PC-3 (cell line): Measurements from ENCODE around the gene SMG6. TPM values are rescaled to one million over a fixed set of nuclear protein-coding genes. Genes with fewer than 3 reads are reported as not detected.

Experiments
- ATAC-seq: fragments of 200-7000 bp; cut with Tn5 transposase; 2 replicates; pipeline ENCODE4 v1.9.1; 2020; ENCODE audit warnings: mild to moderate bottlenecking, moderate library complexity
- BruUV-seq: library from RNA; stranded (reverse); fragments of 400-500 nt; replicated peaks from 2 replicates; lab custom pipeline; 2021; lab: Mats Ljungman, UMichigan
- CTCF ChIA-PET: fragments of 300-600 bp; sonication (Branson Sonifier 250); formaldehyde crosslinking; loops from one replicate; lab custom pipeline; 2022; ENCODE audit warnings: antibody characterized with exemption; lab: Charles Lee
- POLR2A ChIA-PET: fragments of 300-600 bp; sonication (Branson Sonifier 250); formaldehyde crosslinking; loops from one replicate; lab custom pipeline; 2022; ENCODE audit warnings: antibody characterized with exemption; ENCODE audit not compliant: unreplicated experiment; lab: Charles Lee
- DNase-seq: peaks from one replicate; pipeline ENCODE4 v3.0.0-alpha.2; 2015
- H2AFZ ChIP-seq: fragments of 300-600 bp; sonication (generic); 2 replicates; pipeline ENCODE4 v1.6.0; 2016; ENCODE audit warnings: antibody characterized with exemption, low read length
- H3F3A ChIP-seq: fragments of 300-600 bp; sonication (generic); one replicate; pipeline ENCODE4 v1.6.0; 2017; ENCODE audit warnings: antibody characterized with exemption, low read length, control low read depth, mild to moderate bottlenecking; ENCODE audit not compliant: unreplicated experiment
- H3K27ac ChIP-seq: fragments of 300-600 bp; sonication (generic); 2 replicates; pipeline ENCODE4 v1.5.1; 2016; ENCODE audit warnings: mild to moderate bottlenecking, low read length
- H3K27me3 ChIP-seq: fragments of 300-600 bp; sonication (generic); 2 replicates; pipeline ENCODE4 v1.6.1; 2016; ENCODE audit warnings: low read length, mixed read lengths
- H3K36me3 ChIP-seq: fragments of 300-600 bp; sonication (generic); 2 replicates; pipeline ENCODE4 v1.6.1; 2016; ENCODE audit warnings: low read depth, mixed run types, low read length, mixed read lengths
- H3K4me1 ChIP-seq: fragments of 300-600 bp; sonication (generic); 2 replicates; pipeline ENCODE4 v1.5.1; 2016; ENCODE audit warnings: low read length; ENCODE audit not compliant: insufficient read depth
- H3K4me2 ChIP-seq: fragments of 300-600 bp; sonication (generic); 2 replicates; pipeline ENCODE4 v1.6.0; 2016; ENCODE audit warnings: low read length
- H3K4me3 ChIP-seq: fragments of 300-600 bp; sonication (generic); 2 replicates; pipeline ENCODE4 v1.5.1; 2016; ENCODE audit warnings: mild to moderate bottlenecking, low read length, mixed read lengths
- H3K79me2 ChIP-seq: fragments of 300-600 bp; sonication (generic); 2 replicates; pipeline ENCODE4 v1.6.1; 2017; ENCODE audit warnings: low read length, mixed read lengths
- H3K9ac ChIP-seq: fragments of 300-600 bp; sonication (generic); 2 replicates; pipeline ENCODE4 v1.6.0; 2016; ENCODE audit warnings: mild to moderate bottlenecking, low read length
- H3K9me2 ChIP-seq: fragments of 300-600 bp; sonication (generic); replicated peaks from 2 replicates; pipeline ENCODE4 v1.6.1; 2016; ENCODE audit warnings: mixed run types, low read length, mixed read lengths
- H3K9me3 ChIP-seq: fragments of 300-600 bp; sonication (generic); 2 replicates; pipeline ENCODE4 v1.6.1; 2016; ENCODE audit warnings: low read length, mixed read lengths
- H4K20me1 ChIP-seq: fragments of 300-600 bp; sonication (generic); 2 replicates; pipeline ENCODE4 v1.6.1; 2016; ENCODE audit warnings: low read length, mixed read lengths
- EZH2 ChIP-seq: fragments of 300-600 bp; sonication (generic); IDR thresholded peaks from one replicate; pipeline ENCODE4 v1.6.1; 2017; ENCODE audit warnings: antibody characterized with exemption, mild to moderate bottlenecking, low read length; ENCODE audit not compliant: unreplicated experiment
- EZH2phosphoT487 ChIP-seq: fragments of 300-600 bp; sonication (generic); IDR thresholded peaks from 2 replicates; pipeline ENCODE4 v1.6.1; 2018; ENCODE audit warnings: mild to moderate bottlenecking, antibody characterized with exemption, low read length, borderline replicate concordance
- intact Hi-C: fragments of 100-400 bp; cut with micrococcal nuclease; formaldehyde crosslinking; loops from 2 replicates; pipeline ENCODE4 v1.9.0; 2023
- total RNA-seq: library from RNA; depleted of rRNA; stranded (reverse); fragments of >200 nt; gene quantifications from 2 replicates; pipeline ENCODE4 v1.2.3, GENCODE V29; 2014
- TF ChIP-seq, protein P1 (sequence below): fragments of 300-600 bp; sonication (generic); conservative IDR thresholded peaks from 2 replicates; pipeline ENCODE4 v1.5.1; 2017; ENCODE audit warnings: antibody characterized with exemption, low read depth, mild to moderate bottlenecking, low read length

Gene SMG6
- total RNA-seq, 1 experiment from 2014 or later, result 13.4 TPM

DNA sequence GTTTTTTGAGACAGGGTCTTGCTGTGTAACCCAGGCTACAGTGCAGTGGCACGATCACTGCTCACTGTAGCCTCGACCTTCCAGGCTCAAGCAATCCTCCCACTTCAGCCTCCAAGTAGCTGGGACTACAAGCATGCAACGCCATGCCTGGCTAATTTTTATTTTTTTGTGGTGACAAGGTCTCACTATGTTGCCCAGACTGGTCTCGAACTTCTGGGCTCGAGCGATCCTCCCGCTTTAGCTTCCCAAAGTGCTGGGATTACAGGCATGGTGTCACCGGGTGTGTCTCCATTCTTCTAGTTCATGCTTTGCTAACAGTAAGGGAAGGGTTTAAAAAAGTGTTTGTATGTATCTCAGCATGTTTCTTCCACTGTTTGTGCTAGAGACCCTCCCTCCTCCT is 146.9 kb downstream of the SMG6 start:
- TF ChIP-seq, protein P1, sequence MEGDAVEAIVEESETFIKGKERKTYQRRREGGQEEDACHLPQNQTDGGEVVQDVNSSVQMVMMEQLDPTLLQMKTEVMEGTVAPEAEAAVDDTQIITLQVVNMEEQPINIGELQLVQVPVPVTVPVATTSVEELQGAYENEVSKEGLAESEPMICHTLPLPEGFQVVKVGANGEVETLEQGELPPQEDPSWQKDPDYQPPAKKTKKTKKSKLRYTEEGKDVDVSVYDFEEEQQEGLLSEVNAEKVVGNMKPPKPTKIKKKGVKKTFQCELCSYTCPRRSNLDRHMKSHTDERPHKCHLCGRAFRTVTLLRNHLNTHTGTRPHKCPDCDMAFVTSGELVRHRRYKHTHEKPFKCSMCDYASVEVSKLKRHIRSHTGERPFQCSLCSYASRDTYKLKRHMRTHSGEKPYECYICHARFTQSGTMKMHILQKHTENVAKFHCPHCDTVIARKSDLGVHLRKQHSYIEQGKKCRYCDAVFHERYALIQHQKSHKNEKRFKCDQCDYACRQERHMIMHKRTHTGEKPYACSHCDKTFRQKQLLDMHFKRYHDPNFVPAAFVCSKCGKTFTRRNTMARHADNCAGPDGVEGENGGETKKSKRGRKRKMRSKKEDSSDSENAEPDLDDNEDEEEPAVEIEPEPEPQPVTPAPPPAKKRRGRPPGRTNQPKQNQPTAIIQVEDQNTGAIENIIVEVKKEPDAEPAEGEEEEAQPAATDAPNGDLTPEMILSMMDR, result no peak
- TF ChIP-seq EZH2 (no peak), EZH2phosphoT487 (no peak)
- no peaks in the 10 kb centered on the region for H3F3A ChIP-seq
- no peak overlapping the region for H2AFZ ChIP-seq
- H3K4me3 ChIP-seq, result no peak overlapping the region
- no peak overlapping the region for H3K27ac ChIP-seq
- DNase-seq, result no peak
- no peaks in the 10 kb centered on the region for H3K79me2 ChIP-seq
- POLR2A ChIA-PET, result interaction anchor here (0.6 kb wide), 1 partner anchor 179 kb away, joined by 3 read pairs; no protein-coding TSS in a partner anchor
- H3K9me2 ChIP-seq, result no peaks in the 10 kb centered on the region
- ATAC-seq, result no peak
- no peak overlapping the region for H3K4me2 ChIP-seq
- no peaks in the 10 kb centered on the region for H3K4me1 ChIP-seq
- no peak overlapping the region for H3K9ac ChIP-seq
- H3K36me3 ChIP-seq, result no peaks in the 10 kb centered on the region
- H4K20me1 ChIP-seq, result no peaks in the 10 kb centered on the region
- no peaks in the 10 kb centered on the region for H3K9me3 ChIP-seq
- intact Hi-C loops, result no loop called here
- CTCF ChIA-PET, result interaction anchor here (0.6 kb wide), 1 partner anchor 95 kb away, joined by 8 read pairs; no protein-coding TSS in a partner anchor
- BruUV-seq, result no TSS peak
- H3K27me3 ChIP-seq, result no peaks in the 10 kb centered on the region

DNA sequence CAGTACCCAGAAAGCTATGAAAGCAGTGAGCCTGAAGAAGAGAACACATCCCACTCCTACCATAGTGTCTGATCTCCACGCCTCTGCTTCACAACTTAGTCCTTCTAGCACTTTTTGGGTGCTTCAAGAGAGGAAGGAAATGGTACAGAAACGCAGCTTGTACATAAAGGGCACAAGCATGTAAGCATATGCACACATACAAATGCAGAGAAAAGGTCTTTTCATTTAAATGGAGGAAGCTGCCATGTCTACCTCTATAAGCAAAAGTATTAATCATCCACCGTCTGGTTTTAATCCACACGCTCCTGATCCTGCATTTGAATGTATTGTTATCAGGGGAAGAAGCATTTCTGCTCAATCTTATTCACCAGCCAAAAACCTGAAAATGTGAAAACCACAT is 148.0 kb downstream of the SMG6 start:
- Histone ChIP-seq H3K9ac (no peak overlapping the region), H3K9me3 (no peaks in the 10 kb centered on the region), H3K4me2 (no peak overlapping the region), H3K27ac (no peak overlapping the region), H3K4me3 (no peak overlapping the region), H2AFZ (no peak overlapping the region), H3K36me3 (no peaks in the 10 kb centered on the region), H3K4me1 (no peaks in the 10 kb centered on the region), H3K27me3 (no peaks in the 10 kb centered on the region), H4K20me1 (no peaks in the 10 kb centered on the region), H3F3A (no peaks in the 10 kb centered on the region), H3K79me2 (no peaks in the 10 kb centered on the region), H3K9me2 (no peaks in the 10 kb centered on the region)
- no peak for TF ChIP-seq EZH2
- no peak for TF ChIP-seq EZH2phosphoT487
- TF ChIP-seq, protein P1, result no peak
- intact Hi-C loops, result no loop called here
- no TSS peak for BruUV-seq
- ATAC-seq (no peak), DNase-seq (no peak)
- POLR2A ChIA-PET, result no interaction called here
- CTCF ChIA-PET, result no interaction called here

DNA sequence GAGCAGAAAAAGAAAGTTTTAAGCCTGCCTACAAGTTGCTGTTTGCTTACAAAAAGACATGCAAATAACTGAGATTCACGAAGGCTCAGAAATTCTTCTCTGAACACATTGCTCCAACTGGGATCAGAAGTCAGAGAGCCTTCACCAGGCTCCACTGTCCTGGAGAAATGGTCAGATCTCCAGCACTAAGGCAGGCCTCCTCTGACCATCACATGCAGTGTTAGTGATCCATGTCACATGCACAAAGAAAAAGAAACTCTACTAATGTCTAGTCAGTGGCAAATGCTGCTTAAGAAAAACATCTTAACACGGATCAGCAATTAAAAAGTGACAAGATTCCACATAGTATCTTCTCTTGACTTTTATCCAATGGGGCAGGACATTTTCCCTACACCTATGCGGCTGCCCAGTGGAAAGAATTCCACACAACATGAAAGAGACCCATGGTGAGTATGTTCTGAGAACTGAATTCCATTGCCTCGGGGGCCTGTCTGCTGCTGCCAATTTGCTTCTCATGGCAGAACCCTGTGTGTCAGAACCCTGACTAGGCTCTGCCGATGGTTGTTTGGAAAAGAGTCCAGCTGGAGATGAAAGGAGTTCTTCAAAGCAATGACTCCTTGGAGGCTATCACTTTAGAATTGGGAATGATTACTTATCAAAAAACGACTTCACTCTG is 152.1 kb downstream of the SMG6 start:
- H3K27ac ChIP-seq, result no peak overlapping the region
- no peaks in the 10 kb centered on the region for H3F3A ChIP-seq
- no peaks in the 10 kb centered on the region for H3K9me2 ChIP-seq
- H3K4me1 ChIP-seq, result no peaks in the 10 kb centered on the region
- no peaks in the 10 kb centered on the region for H3K36me3 ChIP-seq
- ChIA-PET CTCF (no interaction called here), POLR2A (no interaction called here)
- ATAC-seq (no peak), DNase-seq (no peak)
- H3K9ac ChIP-seq, result no peak overlapping the region
- no peak overlapping the region for H3K4me2 ChIP-seq
- no peak overlapping the region for H3K4me3 ChIP-seq
- TF ChIP-seq EZH2 (no peak), EZH2phosphoT487 (no peak)
- TF ChIP-seq, protein P1, result no peak
- no peaks in the 10 kb centered on the region for H3K79me2 ChIP-seq
- H4K20me1 ChIP-seq, result no peaks in the 10 kb centered on the region
- H3K9me3 ChIP-seq, result no peaks in the 10 kb centered on the region
- no peak overlapping the region for H2AFZ ChIP-seq
- no peaks in the 10 kb centered on the region for H3K27me3 ChIP-seq
- intact Hi-C loops, result no loop called here
- BruUV-seq, result no TSS peak
